ENCODE results near the gene CDH23. TPM values are rescaled to one million over a fixed set of nuclear protein-coding genes. Genes with fewer than 3 reads are reported as not detected.

CDH23 gene
- total and polyA plus RNA-seq, 2 of the 8 experiments (the other 6 are each of a cell fraction or from before 2014, with no cell fraction given): 1.9 to 4.9 TPM

- Histone ChIP-seq H2BK120ac (replicated peaks; ENCODE audit: low read depth, low read length) (no peak overlapping the region), H3K14ac (ENCODE audit: insufficient read length) (no peak overlapping the region), H3K4me2 (ENCODE audit: insufficient read depth in 1 of 2, low read depth in 2 of 2, low read length in 2 of 2) (no peak overlapping the region), H4K91ac (replicated peaks; ENCODE audit: insufficient read length, low read length) (no peak overlapping the region), H3K18ac (ENCODE audit: extremely low read depth, low read length) (no peak overlapping the region), H3K4ac (replicated peaks; ENCODE audit: insufficient read length, low read depth, low read length) (no peak overlapping the region), H2BK15ac (ENCODE audit: low read length) (no peak overlapping the region), H4K8ac (ENCODE audit: extremely low read depth, insufficient read depth, low read length) (no peak overlapping the region), H2AFZ (ENCODE audit: low read length) (no peak overlapping the region), H3K9me3 (ENCODE audit: insufficient read depth in 2 of 2, low read depth in 1 of 2, low read length in 1 of 2) (no peaks in the 10 kb centered on the region), H3K23me2 (ENCODE audit: low read depth, low read length) (no peaks in the 10 kb centered on the region; the same call in 1 of the 2 replicates), H3K27ac (ENCODE audit: low read depth, low read length) (no peak overlapping the region), H4K5ac (ENCODE audit: insufficient read length, low read depth, low read length) (no peak overlapping the region), H3K27me3 (replicated peaks in 1 of 4; ENCODE audit: control insufficient read depth in 3 of 4, extremely low read depth in 1 of 4, insufficient read depth in 3 of 4, low read length in 3 of 4) (peaks cover 0 to 2% (median 1%) of the 10 kb centered on the region in 4 experiments; a peak in 3 of 7 replicates), H3K56ac (replicated peaks; ENCODE audit: insufficient read length, low read depth, low read length) (no peak overlapping the region), H4K20me1 (replicated peaks in 1 of 2; ENCODE audit: control insufficient read depth in 1 of 2, insufficient read depth in 2 of 2, low read length in 2 of 2) (no peaks in the 10 kb centered on the region), H2BK20ac (ENCODE audit: low read length) (no peak overlapping the region), H3K4me1 (replicated peaks in 1 of 4; ENCODE audit: control insufficient read depth in 3 of 4, insufficient read depth in 4 of 4, low read length in 3 of 4) (peaks cover 0 to 24% (median 15%) of the 10 kb centered on the region in 4 experiments; a peak in 6 of 7 replicates), H3K79me2 (ENCODE audit: control insufficient read depth in 1 of 2, insufficient read depth in 2 of 2, low read length in 2 of 2) (no peaks in the 10 kb centered on the region), H3K4me3 (ENCODE audit: extremely low read depth in 1 of 4, insufficient read depth in 2 of 4, low read depth in 3 of 4, low read length in 4 of 4) (no peak overlapping the region), H2AK5ac (ENCODE audit: low read depth, low read length) (no peak overlapping the region), H3K23ac (ENCODE audit: insufficient read length) (no peak overlapping the region), H3K36me3 (ENCODE audit: control insufficient read depth in 2 of 4, insufficient read depth in 4 of 4, low read length in 3 of 4) (no peaks in the 10 kb centered on the region), H2BK12ac (ENCODE audit: low read depth, low read length) (no peak overlapping the region), H3K79me1 (ENCODE audit: low read depth, low read length) (no peaks in the 10 kb centered on the region), H3K9ac (replicated peaks in 1 of 4; ENCODE audit: extremely low read depth in 1 of 4, low read depth in 3 of 4, low read length in 3 of 4) (no peak overlapping the region), H2BK5ac (ENCODE audit: low read depth, low read length) (no peak overlapping the region)
- FAIRE-seq (no peak), DNase-seq (ENCODE audit: low read depth in 1 of 2, low spot score in 2 of 2) (no peak)
- POLR2A ChIA-PET (ENCODE audit: partially characterized antibody): interaction anchor here (0.6 to 1.5 kb wide), 2 partner anchors 12 to 17 kb away, joined by 3 to 4 read pairs; no protein-coding TSS in a partner anchor
- WGBS, 2 experiments (ENCODE audit: extremely low coverage in 1 of 2, insufficient coverage in 1 of 2, insufficient read length in 1 of 2, insufficient replicate concordance in 2 of 2, low coverage in 1 of 2, low lambda C conversion rate in 2 of 2, missing lambda C conversion rate in 1 of 2): 86% methylated on average over 7 of the region's 9 CpGs; no CpG with 5 or more reads in 1 of the 2 experiments
- CTCF ChIA-PET (ENCODE audit: partially characterized antibody): interaction anchor here (0.7 to 10.0 kb wide), 21 partner anchors 7 to 327 kb away, joined by 3 to 62 read pairs (median 5); partner anchors contain the start of genes CDH23 and SLC29A3
- no peak for TF ChIP-seq KDM5A (IDR thresholded peaks at IDR 0.05; ENCODE audit: low read length)
- TF ChIP-seq GABPA (IDR thresholded peaks at IDR 0.05; ENCODE audit: borderline replicate concordance, insufficient read depth, low read length): no peak
- no peak for TF ChIP-seq EGR1 (IDR thresholded peaks at IDR 0.05; ENCODE audit: borderline replicate concordance, low read depth, low read length)
- no peak for TF ChIP-seq SIRT6 (IDR thresholded peaks at IDR 0.05; ENCODE audit: low read length)
- no peak for TF ChIP-seq CREB1 (IDR thresholded peaks at IDR 0.05)
- no peak for TF ChIP-seq BRCA1 (IDR thresholded peaks at IDR 0.05; ENCODE audit: low read depth, low read length)
- TF ChIP-seq TCF12 (IDR thresholded peaks at IDR 0.05; ENCODE audit: low read depth, low read length): no peak
- no peak for TF ChIP-seq CHD2 (IDR thresholded peaks at IDR 0.05; ENCODE audit: low read length)
- TF ChIP-seq TBP (IDR thresholded peaks at IDR 0.05; ENCODE audit: low read depth, low read length): no peak
- TF ChIP-seq NRF1 (IDR thresholded peaks at IDR 0.05; ENCODE audit: low read depth, low read length): no peak
- TF ChIP-seq SAP30 (IDR thresholded peaks at IDR 0.05; ENCODE audit: insufficient read depth, insufficient replicate concordance, low read length): no peak
Observed at GRCh38 chr10:71640607-71641006, 243.9 kb downstream of the CDH23 start.
